COR-L47 (cell line): ENCODE results near the gene RPL11.
"Not testable (repeated sequence)": the region's sequence is repeated elsewhere in the genome, so short reads cannot be mapped to it uniquely, and the experiment has no call there.

ENCODE experiments used
- DNase-seq: peaks from one replicate; lab custom pipeline; 2025; lab: John Stamatoyannopoulos, UW

The RPL11 gene

GRCh38 chr1:23685197-23685596 lies 6.4 kb upstream of the RPL11 start:
- DNase-seq, result not testable (repeated sequence)

- not testable (repeated sequence) for DNase-seq
Observed at GRCh38 chr1:23687680-23688079, 3.9 kb upstream of the RPL11 start.

GRCh38 chr1:23688281-23688680 lies 3.3 kb upstream of the RPL11 start:
- DNase-seq, result not testable (repeated sequence)

GRCh38 chr1:23692308-23692871 lies 784 bp downstream of the RPL11 start:
- no peak for DNase-seq

- DNase-seq, result no peak
Observed at GRCh38 chr1:23693599-23693998, 2.0 kb downstream of the RPL11 start.

- no peak for DNase-seq
Observed at GRCh38 chr1:23694371-23694770, 2.8 kb downstream of the RPL11 start.

- DNase-seq, result no peak
Observed at GRCh38 chr1:23695667-23696066, 4.1 kb downstream of the RPL11 start.

- no peak for DNase-seq
Observed at GRCh38 chr1:23696335-23696989, 4.9 kb downstream of the RPL11 start.

GRCh38 chr1:23698466-23698865 lies 6.9 kb downstream of the RPL11 start:
- DNase-seq, result no peak

GRCh38 chr1:23699280-23700179 lies 7.9 kb downstream of the RPL11 start:
- DNase-seq, result no peak

- DNase-seq, result no peak
Observed at GRCh38 chr1:23701310-23701709, 9.7 kb downstream of the RPL11 start.

- no peak for DNase-seq
Observed at GRCh38 chr1:23701996-23702395, 10.4 kb downstream of the RPL11 start.

- no peak for DNase-seq
Observed at GRCh38 chr1:23704834-23705495, 13.4 kb downstream of the RPL11 start.

GRCh38 chr1:23709229-23709628 lies 17.6 kb downstream of the RPL11 start:
- DNase-seq, result no peak

GRCh38 chr1:23718482-23718881 lies 26.9 kb downstream of the RPL11 start:
- no peak for DNase-seq

- no peak for DNase-seq
Observed at GRCh38 chr1:23719162-23719820, 27.7 kb downstream of the RPL11 start.

- no peak for DNase-seq
Observed at GRCh38 chr1:23720256-23720995, 28.8 kb downstream of the RPL11 start.

- DNase-seq, result no peak
Observed at GRCh38 chr1:23722652-23723051, 31.0 kb downstream of the RPL11 start.

GRCh38 chr1:23726686-23727085 lies 35.1 kb downstream of the RPL11 start:
- no peak for DNase-seq

GRCh38 chr1:23727362-23727811 lies 35.8 kb downstream of the RPL11 start:
- DNase-seq, result no peak
